Spleen (tissue), 11 donors: ENCODE data around the gene DCUN1D4. TPM values are rescaled to one million over a fixed set of nuclear protein-coding genes. Genes with fewer than 3 reads are reported as not detected.

Experiments
- DNase-seq: peaks from one replicate; pipeline ENCODE4 v3.0.0-alpha.2; 2020
- H3K27ac ChIP-seq, 8 donors: fragments of 200-600 bp; sonication (generic) in 7 of 8; 1 replicate in 4 of 8; 2 replicates in 4 of 8; pipeline versions ENCODE4 v1.5.0 to v1.8.0; 2016 to 2021; ENCODE audit warnings: inconsistent platforms in 4 of 8, mild to moderate bottlenecking in 4 of 8, moderate library complexity in 1 of 8
- H3K27me3 ChIP-seq, 7 donors: fragments of 200-600 bp; sonication (generic) in 6 of 7; replicated peaks in 1 of 7; 1 replicate in 4 of 7; 2 replicates in 3 of 7; pipeline versions ENCODE4 v1.5.0 to v1.8.0; 2016 to 2021; ENCODE audit warnings: inconsistent platforms in 3 of 7, mild to moderate bottlenecking in 1 of 7
- H3K36me3 ChIP-seq, 6 donors: fragments of 200-600 bp; sonication (generic) in 5 of 6; 1 replicate in 4 of 6; 2 replicates in 2 of 6; pipeline versions ENCODE4 v1.5.0 to v1.8.0; 2016 to 2021; ENCODE audit warnings: inconsistent platforms in 2 of 6
- H3K4me1 ChIP-seq, 6 donors: fragments of 200-600 bp; sonication (generic) in 5 of 6; 1 replicate in 3 of 6; 2 replicates in 3 of 6; pipeline versions ENCODE4 v1.5.0 to v1.8.0; 2016 to 2021; ENCODE audit warnings: inconsistent platforms in 3 of 6
- H3K4me3 ChIP-seq, 8 donors: fragments of 200-600 bp; sonication (generic) in 7 of 8; 1 replicate in 4 of 8; 2 replicates in 4 of 8; pipeline versions ENCODE4 v1.5.0 to v1.8.0; 2016 to 2021; ENCODE audit warnings: inconsistent platforms in 4 of 8, mild to moderate bottlenecking in 4 of 8, moderate library complexity in 2 of 8
- H3K9me3 ChIP-seq, 8 donors: fragments of 200-600 bp; sonication (generic) in 7 of 8; 1 replicate in 4 of 8; 2 replicates in 4 of 8; pipeline versions ENCODE4 v1.5.0 to v1.8.0; 2016 to 2021; ENCODE audit warnings: inconsistent platforms in 4 of 8
- CTCF ChIP-seq, 11 experiments: fragments of 200-600 bp in 7 of 11; fragments of 450-650 bp in 4 of 11; sonication (generic) in 4 of 11; IDR thresholded peaks in 8 of 11; conservative IDR thresholded peaks in 3 of 11; 1 replicate in 7 of 11; 2 replicates in 4 of 11; pipeline versions ENCODE4 v1.4.0 to v1.8.0; 2016 to 2021; ENCODE audit warnings: antibody characterized with exemption in 11 of 11, inconsistent platforms in 4 of 11, mild to moderate bottlenecking in 1 of 11
- POLR2A ChIP-seq, 3 donors: fragments of 450-650 bp; IDR thresholded peaks; one replicate each; pipeline ENCODE4 v1.5.1; 2017; ENCODE audit warnings: antibody characterized with exemption in 3 of 3, mild to moderate bottlenecking in 1 of 3
- POLR2AphosphoS5 ChIP-seq, 3 donors: sonication (generic); formaldehyde crosslinking; IDR thresholded peaks; one replicate each; pipeline ENCODE4 v1.5.1; 2017; ENCODE audit warnings: antibody characterized with exemption in 3 of 3
- WGBS, 5 donors: extraction: QIAGEN DNeasy Blood & Tissue Kit in 3 of 5; methylation state at CpG; one replicate each; pipeline versions ENCODE4 v1.1.5 to v1.1.7; 2013 to 2018; 5-methylcytosine and 5-hydroxymethylcytosine counted together
- intact Hi-C: fragments of 100-400 bp; cut with DNase I; formaldehyde crosslinking; loops from one replicate; pipeline ENCODE4 v1.15.0; 2023; ENCODE audit warnings: low total_unique reads
- polyA plus RNA-seq, 3 donors: library from polyadenylated mRNA; stranded (reverse); fragments of 200-250 nt; gene quantifications; one replicate each; pipeline ENCODE4 v1.2.1, GENCODE V29; 2013
- total RNA-seq, 7 donors: library from RNA; depleted of rRNA in 3 of 7; stranded (reverse); fragments of >200 nt in 3 of 7; fragmentation: NEBNext Ultra II Directional in 4 of 7; extraction: Animal tissue kit (Norgen Biotek cat#: 25700) in 4 of 7; gene quantifications; one replicate each; pipeline versions ENCODE4 v1.1.0 to v1.2.1, GENCODE V29; 2016 to 2021
- donor health status: healthy with polysubstance abuse.
- donor health status: DM: no; HTN: no; CAD: no; lungs with moderate emphysema.
- donor health status: DM: no; HTN: no; CAD: no.
- donor health status: Bipolar disorder and iron deficiency.
- donor health status: healthy.
- donor health status: DM: no; HTN: no; CAD: no.
- donor health status: DM: yes; HTN: yes; CAD: no.

Gene DCUN1D4
- total and polyA plus RNA-seq, 10 donors = 10.8 to 59.8 (median 43.7) TPM

- H3K4me3 ChIP-seq = no peak overlapping the region
- no peak for DNase-seq
- intact Hi-C loops = no loop called here
- H3K4me1 ChIP-seq = peaks cover 0 to 56% (median 29%) of the 10 kb centered on the region in 6 donors
- no peaks in the 10 kb centered on the region for H3K27me3 ChIP-seq
- H3K36me3 ChIP-seq = no peaks in the 10 kb centered on the region
- H3K27ac ChIP-seq = no peak overlapping the region
- no peak for TF ChIP-seq POLR2A (IDR thresholded peaks at IDR 0.05)
- TF ChIP-seq CTCF (IDR thresholded peaks at IDR 0.05 in 8 of 11, conservative IDR thresholded peaks at IDR 0.05 in 3 of 11) = no peak
- no peak for TF ChIP-seq POLR2AphosphoS5 (IDR thresholded peaks at IDR 0.05)
- H3K9me3 ChIP-seq = no peaks in the 10 kb centered on the region
These were observed 9.0 kb downstream of the DCUN1D4 start for GRCh38 chr4:51851937-51852290.

GRCh38 chr4:51853027-51853682 lies 10.2 kb downstream of the DCUN1D4 start:
- Histone ChIP-seq H3K9me3 (no peaks in the 10 kb centered on the region), H3K36me3 (no peaks in the 10 kb centered on the region), H3K27me3 (no peaks in the 10 kb centered on the region), H3K27ac (peak overlapping the region in 2 of 8 donors; percentile 5 to 22), H3K4me1 (peaks cover 0 to 46% (median 27%) of the 10 kb centered on the region in 6 donors), H3K4me3 (no peak overlapping the region)
- no peak for DNase-seq
- intact Hi-C loops = no loop called here
- whole genome bisulfite sequencing, 5 donors = 68 to 89% (median 81%) methylated on average over 6 of the region's 6 CpGs
- TF ChIP-seq POLR2A (IDR thresholded peaks at IDR 0.05) = no peak
- TF ChIP-seq POLR2AphosphoS5 (IDR thresholded peaks at IDR 0.05) = no peak
- TF ChIP-seq CTCF (IDR thresholded peaks at IDR 0.05 in 8 of 11, conservative IDR thresholded peaks at IDR 0.05 in 3 of 11) = no peak

- peaks cover 0 to 2% (median 0%) of the 10 kb centered on the region in 6 donors for H3K36me3 ChIP-seq
- no peaks in the 10 kb centered on the region for H3K27me3 ChIP-seq
- WGBS, 5 donors = 78 to 86% (median 85%) methylated on average over 2 of the region's 2 CpGs
- no peaks in the 10 kb centered on the region for H3K9me3 ChIP-seq
- TF ChIP-seq POLR2A (IDR thresholded peaks at IDR 0.05) (no peak), CTCF (IDR thresholded peaks at IDR 0.05 in 8 of 11, conservative IDR thresholded peaks at IDR 0.05 in 3 of 11) (no peak), POLR2AphosphoS5 (IDR thresholded peaks at IDR 0.05) (no peak)
- no peak overlapping the region for H3K4me3 ChIP-seq
- intact Hi-C loops = no loop called here
- H3K27ac ChIP-seq = no peak overlapping the region
- peaks cover 0 to 42% (median 19%) of the 10 kb centered on the region in 6 donors for H3K4me1 ChIP-seq
- no peak for DNase-seq
These were observed 12.3 kb downstream of the DCUN1D4 start for GRCh38 chr4:51855270-51855669.

GRCh38 chr4:51855751-51856150 lies 12.8 kb downstream of the DCUN1D4 start:
- H3K4me1 ChIP-seq = peaks cover 0 to 41% (median 17%) of the 10 kb centered on the region in 6 donors

More at GRCh38 chr4:51855751-51856150, 12.8 kb downstream of the DCUN1D4 start:
- intact Hi-C loops = no loop called here
- no peaks in the 10 kb centered on the region for H3K9me3 ChIP-seq
- no peak overlapping the region for H3K4me3 ChIP-seq
- TF ChIP-seq POLR2A (IDR thresholded peaks at IDR 0.05) = no peak
- no peak for TF ChIP-seq POLR2AphosphoS5 (IDR thresholded peaks at IDR 0.05)
- TF ChIP-seq CTCF (IDR thresholded peaks at IDR 0.05 in 8 of 11, conservative IDR thresholded peaks at IDR 0.05 in 3 of 11) = no peak
- H3K27ac ChIP-seq = no peak overlapping the region
- DNase-seq = no peak
- no peaks in the 10 kb centered on the region for H3K27me3 ChIP-seq
- peaks cover 0 to 7% (median 0%) of the 10 kb centered on the region in 6 donors for H3K36me3 ChIP-seq
- WGBS, 5 donors = 76 to 89% (median 81%) methylated on average over 3 of the region's 3 CpGs
